Measurements from ENCODE around the gene CPTP.
"Not testable (repeated sequence)": the region's sequence is repeated elsewhere in the genome, so short reads cannot be mapped to it uniquely, and the experiment has no call there.

CPTP gene

GRCh38 chr1:1365875-1366698 is 41.5 kb downstream of the CPTP start:
- Histone ChIP-seq H3K36me3 (ENCODE audit: control insufficient read depth in 4 of 4, insufficient read depth in 4 of 4, low read length in 3 of 4) (no peaks in the 10 kb centered on the region), H3K9me3 (ENCODE audit: control extremely low read depth in 1 of 5, control insufficient read depth in 4 of 5, insufficient read depth in 2 of 5, low read depth in 1 of 5, low read length in 4 of 5) (peaks cover 0 to 15% (median 2%) of the 10 kb centered on the region in 5 experiments), H3K27ac (ENCODE audit: insufficient read depth in 1 of 2, low read depth in 1 of 2, low read length in 2 of 2, poor library complexity in 1 of 2, severe bottlenecking in 2 of 2) (no peak overlapping the region), H3K27me3 (replicated peaks in 2 of 5; ENCODE audit: control insufficient read depth in 4 of 5, insufficient read depth in 5 of 5, low read length in 4 of 5) (peaks cover 0 to 44% (median 5%) of the 10 kb centered on the region in 5 experiments), H3K4me1 (ENCODE audit: control extremely low read depth in 1 of 4, control insufficient read depth in 4 of 4, insufficient read depth in 4 of 4, low read length in 3 of 4) (peaks cover 0 to 6% (median 5%) of the 10 kb centered on the region in 4 experiments), H3K4me3 (ENCODE audit: control insufficient read depth in 1 of 7, extremely low read depth in 1 of 7, insufficient read depth in 4 of 7, low read depth in 2 of 7, low read length in 6 of 7) (no peak overlapping the region)
- 86% methylated on average over 10 of the region's 10 CpGs for WGBS (ENCODE audit: insufficient coverage)
- ChIA-PET POLR2A (no interaction called here), CTCF (interaction anchor here (1.2 kb wide), 1 partner anchor 8 kb away, joined by 3 read pairs; no protein-coding TSS in a partner anchor)
- peak in 1 of 3 donors; percentile 44 for DNase-seq

- Histone ChIP-seq H3K27me3 (replicated peaks in 2 of 5; ENCODE audit: control insufficient read depth in 4 of 5, insufficient read depth in 5 of 5, low read length in 4 of 5) (peaks cover 0 to 38% (median under 1%) of the 10 kb centered on the region in 5 experiments), H3K27ac (ENCODE audit: insufficient read depth in 1 of 2, low read depth in 1 of 2, low read length in 2 of 2, poor library complexity in 1 of 2, severe bottlenecking in 2 of 2) (no peak overlapping the region), H3K4me3 (ENCODE audit: control insufficient read depth in 1 of 7, extremely low read depth in 1 of 7, insufficient read depth in 4 of 7, low read depth in 2 of 7, low read length in 6 of 7) (no peak overlapping the region), H3K9me3 (ENCODE audit: control extremely low read depth in 1 of 5, control insufficient read depth in 4 of 5, insufficient read depth in 2 of 5, low read depth in 1 of 5, low read length in 4 of 5) (peaks cover 0 to 15% (median 2%) of the 10 kb centered on the region in 5 experiments), H3K4me1 (ENCODE audit: control extremely low read depth in 1 of 4, control insufficient read depth in 4 of 4, insufficient read depth in 4 of 4, low read length in 3 of 4) (peaks cover 0 to 12% (median 11%) of the 10 kb centered on the region in 4 experiments), H3K36me3 (ENCODE audit: control insufficient read depth in 4 of 4, insufficient read depth in 4 of 4, low read length in 3 of 4) (peaks cover 0 to 5% (median 0%) of the 10 kb centered on the region in 4 experiments)
- CTCF ChIA-PET, result no interaction called here
- POLR2A ChIA-PET, result no interaction called here
- peak in 2 of 3 donors; percentile 55 to 80 for DNase-seq
- 100% methylated on average over 3 of the region's 3 CpGs for WGBS (ENCODE audit: insufficient coverage)
Measured at GRCh38 chr1:1366699-1367066, 42.1 kb downstream of the CPTP start.

GRCh38 chr1:1367315-1367714 is 42.7 kb downstream of the CPTP start:
- Histone ChIP-seq H3K27me3 (replicated peaks in 2 of 5; ENCODE audit: control insufficient read depth in 4 of 5, insufficient read depth in 5 of 5, low read length in 4 of 5) (peaks cover 0 to 32% (median 0%) of the 10 kb centered on the region in 5 experiments), H3K9me3 (ENCODE audit: control extremely low read depth in 1 of 5, control insufficient read depth in 4 of 5, insufficient read depth in 2 of 5, low read depth in 1 of 5, low read length in 4 of 5) (peaks cover 0 to 15% (median 2%) of the 10 kb centered on the region in 5 experiments), H3K27ac (ENCODE audit: insufficient read depth in 1 of 2, low read depth in 1 of 2, low read length in 2 of 2, poor library complexity in 1 of 2, severe bottlenecking in 2 of 2) (no peak overlapping the region), H3K4me1 (ENCODE audit: control extremely low read depth in 1 of 4, control insufficient read depth in 4 of 4, insufficient read depth in 4 of 4, low read length in 3 of 4) (peaks cover 0 to 19% (median 18%) of the 10 kb centered on the region in 4 experiments), H3K4me3 (ENCODE audit: control insufficient read depth in 1 of 7, extremely low read depth in 1 of 7, insufficient read depth in 4 of 7, low read depth in 2 of 7, low read length in 6 of 7) (no peak overlapping the region), H3K36me3 (ENCODE audit: control insufficient read depth in 4 of 4, insufficient read depth in 4 of 4, low read length in 3 of 4) (peaks cover 0 to 5% (median 0%) of the 10 kb centered on the region in 4 experiments)
- 98% methylated on average over 4 of the region's 5 CpGs for WGBS (ENCODE audit: insufficient coverage)
- CTCF ChIA-PET, result no interaction called here
- POLR2A ChIA-PET, result no interaction called here
- peak in 2 of 3 donors; percentile 37 to 73 for DNase-seq

GRCh38 chr1:1370094-1370493 is 45.5 kb downstream of the CPTP start:
- Histone ChIP-seq H3K36me3 (ENCODE audit: control insufficient read depth in 4 of 4, insufficient read depth in 4 of 4, low read length in 3 of 4) (peaks cover 0 to 16% (median 5%) of the 10 kb centered on the region in 4 experiments), H3K27me3 (replicated peaks in 2 of 5; ENCODE audit: control insufficient read depth in 4 of 5, insufficient read depth in 5 of 5, low read length in 4 of 5) (peaks cover 0 to 26% (median 0%) of the 10 kb centered on the region in 5 experiments), H3K9me3 (ENCODE audit: control extremely low read depth in 1 of 5, control insufficient read depth in 4 of 5, insufficient read depth in 2 of 5, low read depth in 1 of 5, low read length in 4 of 5) (peaks cover 0 to 15% (median 2%) of the 10 kb centered on the region in 5 experiments), H3K4me1 (ENCODE audit: control extremely low read depth in 1 of 4, control insufficient read depth in 4 of 4, insufficient read depth in 4 of 4, low read length in 3 of 4) (peaks cover 0 to 37% (median 33%) of the 10 kb centered on the region in 4 experiments)
- 98% methylated on average over 10 of the region's 14 CpGs for WGBS (ENCODE audit: insufficient coverage)
- POLR2A ChIA-PET; H3K27ac ChIP-seq (ENCODE audit: insufficient read depth in 1 of 2, low read depth in 1 of 2, low read length in 2 of 2, poor library complexity in 1 of 2, severe bottlenecking in 2 of 2); H3K4me3 ChIP-seq (ENCODE audit: control insufficient read depth in 1 of 7, extremely low read depth in 1 of 7, insufficient read depth in 4 of 7, low read depth in 2 of 7, low read length in 6 of 7); DNase-seq: not testable (repeated sequence)
- CTCF ChIA-PET, result interaction anchor here (1.8 to 3.7 kb wide), 2 partner anchors 11 to 17 kb away, joined by 6 to 27 read pairs; no protein-coding TSS in a partner anchor

- ChIA-PET POLR2A (interaction anchor here (1.0 kb wide), 1 partner anchor 17 kb away, joined by 3 read pairs; no protein-coding TSS in a partner anchor), CTCF (interaction anchor here (0.9 to 3.7 kb wide), 9 partner anchors 11 to 58 kb away, joined by 3 to 27 read pairs (median 6); partner anchors contain the start of genes CCNL2 and MXRA8)
- 86% methylated on average over 9 of the region's 16 CpGs for WGBS (ENCODE audit: insufficient coverage)
- H3K27me3 ChIP-seq (replicated peaks in 2 of 5; ENCODE audit: control insufficient read depth in 4 of 5, insufficient read depth in 5 of 5, low read length in 4 of 5), result peaks cover 0 to 23% (median 0%) of the 10 kb centered on the region in 5 experiments
- H3K36me3 ChIP-seq (ENCODE audit: control insufficient read depth in 4 of 4, insufficient read depth in 4 of 4, low read length in 3 of 4), result peaks cover 0 to 16% (median 5%) of the 10 kb centered on the region in 4 experiments
- DNase-seq, result no peak
- no peak overlapping the region for H3K27ac ChIP-seq (ENCODE audit: insufficient read depth in 1 of 2, low read depth in 1 of 2, low read length in 2 of 2, poor library complexity in 1 of 2, severe bottlenecking in 2 of 2)
- H3K9me3 ChIP-seq (ENCODE audit: control extremely low read depth in 1 of 5, control insufficient read depth in 4 of 5, insufficient read depth in 2 of 5, low read depth in 1 of 5, low read length in 4 of 5), result peaks cover 0 to 15% (median 2%) of the 10 kb centered on the region in 5 experiments
- peaks cover 0 to 39% (median 34%) of the 10 kb centered on the region in 4 experiments for H3K4me1 ChIP-seq (ENCODE audit: control extremely low read depth in 1 of 4, control insufficient read depth in 4 of 4, insufficient read depth in 4 of 4, low read length in 3 of 4)
- H3K4me3 ChIP-seq (ENCODE audit: control insufficient read depth in 1 of 7, extremely low read depth in 1 of 7, insufficient read depth in 4 of 7, low read depth in 2 of 7, low read length in 6 of 7), result no peak overlapping the region
Measured at GRCh38 chr1:1370771-1371300, 46.2 kb downstream of the CPTP start.

- Histone ChIP-seq H3K27ac (ENCODE audit: insufficient read depth in 1 of 2, low read depth in 1 of 2, low read length in 2 of 2, poor library complexity in 1 of 2, severe bottlenecking in 2 of 2) (no peak overlapping the region), H3K4me3 (ENCODE audit: control insufficient read depth in 1 of 7, extremely low read depth in 1 of 7, insufficient read depth in 4 of 7, low read depth in 2 of 7, low read length in 6 of 7) (peak overlapping the region in 1 of 7 experiments; percentile 11), H3K27me3 (replicated peaks in 2 of 5; ENCODE audit: control insufficient read depth in 4 of 5, insufficient read depth in 5 of 5, low read length in 4 of 5) (peaks cover 0 to 22% (median 0%) of the 10 kb centered on the region in 5 experiments), H3K36me3 (ENCODE audit: control insufficient read depth in 4 of 4, insufficient read depth in 4 of 4, low read length in 3 of 4) (peaks cover 0 to 16% (median 5%) of the 10 kb centered on the region in 4 experiments), H3K9me3 (ENCODE audit: control extremely low read depth in 1 of 5, control insufficient read depth in 4 of 5, insufficient read depth in 2 of 5, low read depth in 1 of 5, low read length in 4 of 5) (peaks cover 0 to 11% (median 2%) of the 10 kb centered on the region in 5 experiments), H3K4me1 (ENCODE audit: control extremely low read depth in 1 of 4, control insufficient read depth in 4 of 4, insufficient read depth in 4 of 4, low read length in 3 of 4) (peaks cover 0 to 45% (median 39%) of the 10 kb centered on the region in 4 experiments)
- ChIA-PET POLR2A (interaction anchor here (1.0 kb wide), 1 partner anchor 17 kb away, joined by 3 read pairs; no protein-coding TSS in a partner anchor), CTCF (interaction anchor here (0.6 to 3.7 kb wide), 13 partner anchors 10 to 62 kb away, joined by 3 to 27 read pairs (median 4); partner anchors contain the start of genes CCNL2 and MXRA8)
- DNase-seq, result peak; percentile 78 to 87 (median 85)
- whole genome bisulfite sequencing (ENCODE audit: insufficient coverage), result 6% methylated on average over 11 of the region's 12 CpGs
Measured at GRCh38 chr1:1371364-1371745, 46.8 kb downstream of the CPTP start.
